AG04450 (cell line): ENCODE results near the gene EFCAB5. TPM values are rescaled to one million over a fixed set of nuclear protein-coding genes. Genes with fewer than 3 reads are reported as not detected.
"Not testable (repeated sequence)": the region's sequence is repeated elsewhere in the genome, so short reads cannot be mapped to it uniquely, and the experiment has no call there.

Source experiments
- CTCF ChIA-PET: fragments of 300-600, 350-600 bp; formaldehyde crosslinking; extraction: SDS; loops from one replicate; lab custom pipeline; 2022; ENCODE audit warnings: antibody characterized with exemption, inconsistent platforms; lab: Charles Lee
- POLR2A ChIA-PET: fragments of 350-600 bp; formaldehyde crosslinking; extraction: SDS; loops from one replicate; lab custom pipeline; 2021; ENCODE audit warnings: antibody characterized with exemption, inconsistent platforms; lab: Yijun Ruan, JAX
- DNase-seq: peaks from one replicate; pipeline ENCODE4 v3.0.0-alpha.2; 2011; ENCODE audit warnings: low read depth, low spot score
- H3K27ac ChIP-seq: one replicate; pipeline ENCODE4 v1.5.1; 2012; ENCODE audit warnings: low read depth, low read length, control low read depth
- H3K27me3 ChIP-seq: one replicate; pipeline ENCODE4 v1.6.0; 2012; ENCODE audit warnings: low read length; ENCODE audit not compliant: control insufficient read depth, insufficient read depth
- H3K4me3 ChIP-seq: 2 replicates; pipeline ENCODE4 v1.5.1; 2011; ENCODE audit warnings: mild to moderate bottlenecking, low read depth, low read length, control low read depth
- H3K9me3 ChIP-seq: 2 replicates; pipeline ENCODE4 v1.5.1; 2012; ENCODE audit warnings: low read length; ENCODE audit not compliant: control insufficient read depth, insufficient read depth
- polyA plus RNA-seq: library from polyadenylated mRNA; depleted of rRNA; stranded (reverse); fragments of >200 nt; gene quantifications from 2 replicates; pipeline ENCODE4 v1.2.3, GENCODE V29; 2011
- TF ChIP-seq, protein P1 (sequence below): IDR thresholded peaks from 2 replicates; pipeline ENCODE4 v1.5.1; 2011; ENCODE audit warnings: low read depth, low read length, control low read depth, inconsistent platforms

EFCAB5 gene
- polyA plus RNA-seq, 1 experiment: 0.24 TPM

DNA sequence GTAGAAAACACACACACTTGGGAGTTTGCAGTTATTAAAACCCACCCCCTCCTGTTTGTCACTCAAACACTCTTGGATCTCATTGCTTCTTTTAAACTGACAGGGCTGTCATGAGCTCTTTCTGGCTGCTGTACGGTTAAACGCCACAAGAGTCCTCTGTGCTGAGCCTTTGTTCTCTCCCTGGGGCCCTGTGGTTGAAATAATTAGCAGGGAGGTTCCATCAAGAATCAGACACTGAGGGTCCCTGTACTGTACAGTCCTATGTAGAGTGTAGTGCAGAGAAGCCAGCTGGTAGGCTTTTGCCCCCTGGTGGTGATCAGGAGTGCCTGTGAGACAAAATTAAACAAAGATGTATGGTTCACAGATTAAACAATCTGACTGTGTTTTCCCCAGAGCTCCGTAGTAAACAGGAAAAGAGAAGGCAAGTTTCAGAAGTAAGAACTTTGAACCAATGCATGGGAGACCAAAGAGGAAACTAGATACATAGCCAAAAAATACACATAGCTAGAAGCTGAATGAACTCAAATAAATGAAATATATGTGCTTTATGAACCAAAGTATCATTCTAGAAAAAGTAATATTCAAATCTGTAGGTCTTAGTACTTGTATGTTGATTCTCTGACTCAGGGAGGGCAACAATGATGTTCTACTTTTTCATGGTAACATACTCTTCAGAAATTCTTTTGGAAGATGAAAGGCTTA lies 10.1 kb upstream of the EFCAB5 start:
- Histone ChIP-seq H3K27ac (no peak overlapping the region), H3K27me3 (no peaks in the 10 kb centered on the region), H3K4me3 (no peak overlapping the region; the same call in 1 of the 2 replicates), H3K9me3 (no peaks in the 10 kb centered on the region)
- TF ChIP-seq, protein P1, sequence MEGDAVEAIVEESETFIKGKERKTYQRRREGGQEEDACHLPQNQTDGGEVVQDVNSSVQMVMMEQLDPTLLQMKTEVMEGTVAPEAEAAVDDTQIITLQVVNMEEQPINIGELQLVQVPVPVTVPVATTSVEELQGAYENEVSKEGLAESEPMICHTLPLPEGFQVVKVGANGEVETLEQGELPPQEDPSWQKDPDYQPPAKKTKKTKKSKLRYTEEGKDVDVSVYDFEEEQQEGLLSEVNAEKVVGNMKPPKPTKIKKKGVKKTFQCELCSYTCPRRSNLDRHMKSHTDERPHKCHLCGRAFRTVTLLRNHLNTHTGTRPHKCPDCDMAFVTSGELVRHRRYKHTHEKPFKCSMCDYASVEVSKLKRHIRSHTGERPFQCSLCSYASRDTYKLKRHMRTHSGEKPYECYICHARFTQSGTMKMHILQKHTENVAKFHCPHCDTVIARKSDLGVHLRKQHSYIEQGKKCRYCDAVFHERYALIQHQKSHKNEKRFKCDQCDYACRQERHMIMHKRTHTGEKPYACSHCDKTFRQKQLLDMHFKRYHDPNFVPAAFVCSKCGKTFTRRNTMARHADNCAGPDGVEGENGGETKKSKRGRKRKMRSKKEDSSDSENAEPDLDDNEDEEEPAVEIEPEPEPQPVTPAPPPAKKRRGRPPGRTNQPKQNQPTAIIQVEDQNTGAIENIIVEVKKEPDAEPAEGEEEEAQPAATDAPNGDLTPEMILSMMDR: peak; percentile 96
- CTCF ChIA-PET: interaction anchor here (0.6 to 7.0 kb wide), 75 partner anchors 8 to 588 kb away, joined by 3 to 331 read pairs (median 4); partner anchors contain the start of genes ANKRD13B and EFCAB5
- peak; percentile 51 for DNase-seq
- POLR2A ChIA-PET: interaction anchor here (0.6 to 2.4 kb wide), 5 partner anchors 12 to 584 kb away, joined by 3 to 27 read pairs (median 4); no protein-coding TSS in a partner anchor

DNA sequence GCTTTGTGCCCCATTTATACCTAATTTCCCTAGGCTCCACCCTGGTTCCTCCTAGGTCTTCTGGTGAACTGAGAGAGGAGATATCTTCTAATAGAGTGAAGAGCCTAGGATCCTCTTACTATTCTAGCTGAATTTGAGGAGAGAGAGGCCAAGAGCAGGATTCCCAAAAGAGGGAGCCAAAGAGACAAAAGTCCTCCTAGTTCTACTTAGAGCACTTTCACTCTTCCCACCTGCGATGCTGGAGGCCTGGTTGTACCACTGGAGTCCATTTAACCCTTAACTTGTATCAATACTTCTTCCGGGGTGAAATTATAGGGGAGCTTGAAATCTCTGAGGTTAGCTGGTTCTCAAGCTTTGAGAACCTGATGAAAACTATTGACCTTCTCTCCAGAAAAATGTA lies 8.1 kb upstream of the EFCAB5 start:
- no peak for DNase-seq
- Histone ChIP-seq H3K4me3 (no peak overlapping the region), H3K27ac (no peak overlapping the region), H3K27me3 (no peaks in the 10 kb centered on the region), H3K9me3 (no peaks in the 10 kb centered on the region)
- POLR2A ChIA-PET: no interaction called here
- CTCF ChIA-PET: interaction anchor here (1.0 to 7.0 kb wide), 9 partner anchors 8 to 294 kb away, joined by 3 to 331 read pairs (median 5); partner anchors contain the start of gene EFCAB5
- TF ChIP-seq, protein P1: peak; percentile 61

DNA sequence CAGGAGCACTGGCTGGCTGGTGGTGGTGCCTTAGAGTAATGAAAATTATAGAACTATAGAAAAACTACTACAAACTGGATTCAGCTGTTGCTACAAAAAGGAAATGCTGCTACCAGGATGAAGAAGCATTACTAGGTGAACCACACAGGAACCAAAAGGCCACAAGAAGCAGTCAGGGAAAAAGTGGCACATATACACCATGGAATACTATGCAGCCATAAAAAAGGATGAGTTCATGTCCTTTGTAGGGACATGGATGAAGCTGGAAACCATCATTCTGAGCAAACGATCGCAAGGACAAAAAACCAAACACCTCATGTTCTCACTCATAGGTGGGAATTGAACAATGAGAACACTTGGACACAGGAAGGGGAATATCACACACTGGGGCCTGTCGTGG lies 5.5 kb upstream of the EFCAB5 start:
- H3K9me3 ChIP-seq, H3K4me3 ChIP-seq, POLR2A ChIA-PET, H3K27me3 ChIP-seq, H3K27ac ChIP-seq, DNase-seq: not testable (repeated sequence)
- CTCF ChIA-PET: interaction anchor here (1.5 to 6.8 kb wide), 2 partner anchors 128 to 158 kb away, joined by 10 to 109 read pairs; no protein-coding TSS in a partner anchor

DNA sequence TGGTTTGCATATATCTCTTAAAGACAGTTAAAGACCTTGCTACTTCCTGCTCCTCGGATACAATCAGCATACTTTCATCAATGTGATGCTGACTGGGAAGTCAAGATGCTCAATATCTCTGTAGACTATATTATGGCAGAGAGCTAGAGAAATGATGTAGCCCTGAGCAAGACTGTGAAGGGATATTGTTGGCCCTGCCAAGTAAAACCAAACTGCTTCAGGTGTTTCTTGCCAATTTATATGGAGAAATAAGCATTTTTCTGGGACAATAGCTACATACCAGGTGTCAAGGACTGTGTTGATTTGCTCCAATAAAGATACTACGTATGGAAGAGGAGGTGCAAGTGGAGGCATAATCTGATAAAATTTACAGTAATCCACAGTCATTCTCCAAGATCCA lies 4.7 kb upstream of the EFCAB5 start:
- Histone ChIP-seq H3K27ac (no peak overlapping the region), H3K9me3 (no peaks in the 10 kb centered on the region), H3K4me3 (no peak overlapping the region), H3K27me3 (no peaks in the 10 kb centered on the region)
- TF ChIP-seq, protein P1: no peak
- ChIA-PET POLR2A (no interaction called here), CTCF (interaction anchor here (1.0 to 1.2 kb wide), 2 partner anchors 129 to 167 kb away, joined by 3 read pairs; no protein-coding TSS in a partner anchor)
- no peak for DNase-seq

DNA sequence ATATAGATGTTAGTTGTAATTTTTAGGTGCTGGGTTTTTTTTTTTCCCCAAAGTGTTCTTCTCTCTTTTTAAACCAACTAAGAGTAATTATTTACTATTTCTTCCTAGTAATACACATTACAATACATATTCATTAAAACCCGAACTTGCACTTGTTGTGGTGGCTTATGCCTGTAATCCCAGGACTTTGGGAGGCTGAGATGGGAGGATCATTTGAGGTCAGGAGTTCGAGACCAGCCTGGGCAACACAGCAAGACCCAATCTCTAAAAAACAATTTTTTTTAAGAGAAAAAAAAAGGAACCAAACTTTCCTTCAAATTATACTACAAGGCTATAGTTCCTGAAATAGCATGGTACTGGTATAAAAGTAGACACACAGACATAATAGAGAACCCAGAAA lies 3.8 kb downstream of the EFCAB5 start:
- H3K27ac ChIP-seq: no peak overlapping the region
- H3K27me3 ChIP-seq: no peaks in the 10 kb centered on the region
- no peaks in the 10 kb centered on the region for H3K9me3 ChIP-seq
- ChIA-PET POLR2A (no interaction called here), CTCF (interaction anchor here (0.9 to 3.4 kb wide), 2 partner anchors 14 to 149 kb away, joined by 3 to 13 read pairs; no protein-coding TSS in a partner anchor)
- no peak for DNase-seq
- H3K4me3 ChIP-seq: no peak overlapping the region
- TF ChIP-seq, protein P1: no peak
